SK-N-SH (cell line): Measurements from ENCODE around the gene NTM. TPM values are rescaled to one million over a fixed set of nuclear protein-coding genes. Genes with fewer than 3 reads are reported as not detected.

ENCODE experiments used
- CTCF ChIA-PET: fragments of 300-600, 350-600 bp; formaldehyde crosslinking; extraction: SDS; loops from one replicate; lab custom pipeline; 2021; lab: Yijun Ruan, JAX
- POLR2A ChIA-PET: fragments of 350-600 bp; sonication (Branson Sonifier 250); formaldehyde crosslinking; extraction: SDS; loops from one replicate; lab custom pipeline; 2020; ENCODE audit warnings: antibody characterized with exemption, inconsistent platforms; lab: Yijun Ruan, JAX
- DNase-seq: peaks from one replicate; pipeline ENCODE4 v3.0.0; 2012
- H2AFZ ChIP-seq: fragments of 200-600 bp; sonication (generic); 2 replicates; pipeline ENCODE4 v1.8.1; 2016; ENCODE audit warnings: antibody characterized with exemption, mild to moderate bottlenecking, low read depth
- H3F3A ChIP-seq: fragments of 200-600 bp; sonication (generic); replicated peaks from 2 replicates; pipeline ENCODE3; 2016; ENCODE audit warnings: antibody characterized with exemption, mild to moderate bottlenecking; ENCODE audit not compliant: insufficient read depth
- H3K27ac ChIP-seq, 2 experiments: fragments of 200-500 bp in 1 of 2; fragments of 200-600 bp in 1 of 2; sonication (Bioruptor generic) in 1 of 2; sonication (generic), shearing (Covaris generic) in 1 of 2; 2 replicates each; pipeline versions ENCODE4 v1.5.1 to v1.6.1; 2014 to 2016; ENCODE audit warnings: low read depth in 2 of 2, inconsistent platforms in 1 of 2, low read length in 1 of 2, mild to moderate bottlenecking in 1 of 2, mixed read lengths in 1 of 2
- H3K27me3 ChIP-seq: fragments of 200-600 bp; sonication (generic), shearing (Covaris generic); 2 replicates; pipeline ENCODE4 v1.6.1; 2016; ENCODE audit warnings: mixed run types; ENCODE audit not compliant: insufficient read depth
- H3K36me3 ChIP-seq, 2 experiments: fragments of 200-500 bp in 1 of 2; fragments of 200-600 bp in 1 of 2; sonication (Bioruptor generic) in 1 of 2; sonication (generic) in 1 of 2; replicated peaks in 1 of 2; 2 replicates each; pipeline versions ENCODE3 to v1.5.1; 2014 to 2016; ENCODE audit warnings: low read length in 1 of 2, mild to moderate bottlenecking in 1 of 2; ENCODE audit not compliant: insufficient read depth in 2 of 2, control insufficient read depth in 1 of 2
- H3K4me1 ChIP-seq, 2 experiments: fragments of 200-500 bp in 1 of 2; fragments of 200-600 bp in 1 of 2; sonication (Bioruptor generic) in 1 of 2; sonication (generic), shearing (Covaris generic) in 1 of 2; 2 replicates each; pipeline versions ENCODE4 v1.5.1 to v1.6.1; 2014 to 2016; ENCODE audit warnings: low read depth in 1 of 2, low read length in 1 of 2, mixed run types in 1 of 2; ENCODE audit not compliant: insufficient read depth in 2 of 2, control insufficient read depth in 1 of 2
- H3K4me2 ChIP-seq: fragments of 200-600 bp; sonication (generic), shearing (Covaris generic); 2 replicates; pipeline ENCODE4 v1.6.1; 2017; ENCODE audit warnings: mixed run types
- H3K4me3 ChIP-seq, 2 experiments: fragments of 200-500 bp in 1 of 2; fragments of 200-600 bp in 1 of 2; sonication (Bioruptor generic) in 1 of 2; sonication (generic), shearing (Covaris generic) in 1 of 2; 2 replicates each; pipeline versions ENCODE4 v1.5.1 to v1.8.1; 2014 to 2016; ENCODE audit warnings: low read depth in 2 of 2, inconsistent platforms in 1 of 2, low read length in 1 of 2, mild to moderate bottlenecking in 1 of 2, mixed read lengths in 1 of 2, moderate library complexity in 1 of 2
- H3K79me2 ChIP-seq: fragments of 200-600 bp; sonication (generic); 2 replicates; pipeline ENCODE4 v1.8.1; 2017; ENCODE audit warnings: mild to moderate bottlenecking; ENCODE audit not compliant: insufficient read depth
- H3K9ac ChIP-seq: fragments of 200-600 bp; sonication (generic); 2 replicates; pipeline ENCODE4 v1.6.1; 2017; ENCODE audit warnings: mixed run types
- H3K9me2 ChIP-seq: fragments of 200-600 bp; sonication (generic); 2 replicates; pipeline ENCODE4 v1.6.1; 2017; ENCODE audit warnings: mixed run types
- H3K9me3 ChIP-seq: fragments of 200-600 bp; sonication (generic); 2 replicates; pipeline ENCODE4 v1.6.1; 2017; ENCODE audit warnings: mixed run types, mild to moderate bottlenecking, moderate library complexity
- H4K20me1 ChIP-seq: fragments of 200-600 bp; sonication (generic); 2 replicates; pipeline ENCODE4 v1.6.1; 2017; ENCODE audit warnings: mild to moderate bottlenecking, mixed run types; ENCODE audit not compliant: insufficient read depth
- CHD2 ChIP-seq: fragments of 150-350 bp; IDR thresholded peaks from 2 replicates; pipeline ENCODE4 v1.6.1; 2018; ENCODE audit warnings: low read length; ENCODE audit not compliant: partially characterized antibody
- ELF1 ChIP-seq: IDR thresholded peaks from 2 replicates; pipeline ENCODE4 v1.4.0; 2012
- EP300 ChIP-seq, 2 experiments: IDR thresholded peaks; 2 replicates each; pipeline versions ENCODE4 v1.4.0 to v1.6.1; 2012; ENCODE audit warnings: borderline replicate concordance in 1 of 2, low read depth in 1 of 2, low read length in 1 of 2
- FOSL2 ChIP-seq: IDR thresholded peaks from 2 replicates; pipeline ENCODE4 v1.4.0; 2012; ENCODE audit warnings: low read depth, mild to moderate bottlenecking, moderate library complexity, borderline replicate concordance
- FOXJ3 ChIP-seq: sonication (generic); formaldehyde crosslinking; IDR thresholded peaks from 2 replicates; pipeline ENCODE4 v1.5.1; 2020; ENCODE audit warnings: mild to moderate bottlenecking, missing genetic modification reagents
- GABPA ChIP-seq: IDR thresholded peaks from 2 replicates; pipeline ENCODE4 v1.4.0; 2012; ENCODE audit warnings: low read depth, mild to moderate bottlenecking
- GATA2 ChIP-seq: sonication (generic); formaldehyde crosslinking; IDR thresholded peaks from 2 replicates; pipeline ENCODE4 v1.5.0; 2020; ENCODE audit warnings: mild to moderate bottlenecking, missing genetic modification reagents
- NRF1 ChIP-seq: IDR thresholded peaks from 2 replicates; pipeline ENCODE4 v1.6.1; 2012; ENCODE audit warnings: low read depth, mild to moderate bottlenecking, low read length
- POLR2AphosphoS5 ChIP-seq: IDR thresholded peaks from 2 replicates; pipeline ENCODE4 v1.6.1; 2012; ENCODE audit warnings: low read depth, low read length
- RAD21 ChIP-seq: IDR thresholded peaks from 2 replicates; pipeline ENCODE4 v1.6.1; 2012; ENCODE audit warnings: mild to moderate bottlenecking, low read length
- SMC3 ChIP-seq: IDR thresholded peaks from 2 replicates; pipeline ENCODE4 v1.6.1; 2012; ENCODE audit warnings: low read depth, low read length, improper control_type of control experiment
- TCF12 ChIP-seq: IDR thresholded peaks from 2 replicates; pipeline ENCODE4 v1.4.0; 2012
- YY1 ChIP-seq: IDR thresholded peaks from 2 replicates; pipeline ENCODE4 v1.4.0; 2012; ENCODE audit warnings: low read depth, mild to moderate bottlenecking
- WGBS: methylation state at CpG from one replicate; pipeline ENCODE4 v1.1.6; 2017; ENCODE audit warnings: low lambda C conversion rate; 5-methylcytosine and 5-hydroxymethylcytosine counted together
- polyA plus RNA-seq, 3 experiments: library from polyadenylated mRNA; depleted of rRNA; stranded (reverse); fragments of >200 nt; gene quantifications; 2 replicates each; pipeline ENCODE4 v1.2.3, GENCODE V29; 2012
- TF ChIP-seq, protein P1 (sequence below): fragments of 200-600 bp; sonication (generic); IDR thresholded peaks from 2 replicates; pipeline ENCODE4 v1.6.1; 2017; ENCODE audit warnings: antibody characterized with exemption, mild to moderate bottlenecking, moderate library complexity
- TF ChIP-seq, protein P2 (sequence below): IDR thresholded peaks from 2 replicates; pipeline ENCODE4 v1.4.0; 2012; ENCODE audit warnings: low read depth, borderline replicate concordance

The NTM gene
- polyA plus RNA-seq, 1 of the 3 experiments (the other 2 are of a cell fraction) = 20.0 TPM

GRCh38 chr11:132042296-132042695, 671.9 kb downstream of the NTM start:
- ChIA-PET CTCF (interaction anchor here (0.8 to 3.8 kb wide), 7 partner anchors 9 to 294 kb away, joined by 3 to 18 read pairs (median 3); no protein-coding TSS in a partner anchor), POLR2A (no interaction called here)
- TF ChIP-seq NRF1 (no peak), TCF12 (no peak)
- TF ChIP-seq, protein P1, sequence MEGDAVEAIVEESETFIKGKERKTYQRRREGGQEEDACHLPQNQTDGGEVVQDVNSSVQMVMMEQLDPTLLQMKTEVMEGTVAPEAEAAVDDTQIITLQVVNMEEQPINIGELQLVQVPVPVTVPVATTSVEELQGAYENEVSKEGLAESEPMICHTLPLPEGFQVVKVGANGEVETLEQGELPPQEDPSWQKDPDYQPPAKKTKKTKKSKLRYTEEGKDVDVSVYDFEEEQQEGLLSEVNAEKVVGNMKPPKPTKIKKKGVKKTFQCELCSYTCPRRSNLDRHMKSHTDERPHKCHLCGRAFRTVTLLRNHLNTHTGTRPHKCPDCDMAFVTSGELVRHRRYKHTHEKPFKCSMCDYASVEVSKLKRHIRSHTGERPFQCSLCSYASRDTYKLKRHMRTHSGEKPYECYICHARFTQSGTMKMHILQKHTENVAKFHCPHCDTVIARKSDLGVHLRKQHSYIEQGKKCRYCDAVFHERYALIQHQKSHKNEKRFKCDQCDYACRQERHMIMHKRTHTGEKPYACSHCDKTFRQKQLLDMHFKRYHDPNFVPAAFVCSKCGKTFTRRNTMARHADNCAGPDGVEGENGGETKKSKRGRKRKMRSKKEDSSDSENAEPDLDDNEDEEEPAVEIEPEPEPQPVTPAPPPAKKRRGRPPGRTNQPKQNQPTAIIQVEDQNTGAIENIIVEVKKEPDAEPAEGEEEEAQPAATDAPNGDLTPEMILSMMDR = no peak
- no peaks in the 10 kb centered on the region for H3K36me3 ChIP-seq
- H3K4me3 ChIP-seq = no peak overlapping the region
- WGBS = 71% methylated on average over 1 of the region's 2 CpGs
- H3K79me2 ChIP-seq = no peaks in the 10 kb centered on the region; the same call in 1 of the 2 replicates
- H3F3A ChIP-seq = no peaks in the 10 kb centered on the region
- H3K9ac ChIP-seq = no peak overlapping the region
- H3K27ac ChIP-seq = no peak overlapping the region
- no peaks in the 10 kb centered on the region for H3K9me2 ChIP-seq
- no peak overlapping the region for H3K4me2 ChIP-seq
- H3K4me1 ChIP-seq = peaks cover 0 to 5% of the 10 kb centered on the region in 2 experiments; a peak in 1 of 4 replicates
- no peaks in the 10 kb centered on the region for H4K20me1 ChIP-seq
- H3K27me3 ChIP-seq = no peaks in the 10 kb centered on the region
- H3K9me3 ChIP-seq = no peaks in the 10 kb centered on the region
- no peak for DNase-seq
- no peak overlapping the region for H2AFZ ChIP-seq

- Histone ChIP-seq H3K27me3 (no peaks in the 10 kb centered on the region), H3K79me2 (no peaks in the 10 kb centered on the region; the same call in 1 of the 2 replicates), H3K9ac (no peak overlapping the region)
- POLR2A ChIA-PET = no interaction called here
- TF ChIP-seq, protein P2, sequence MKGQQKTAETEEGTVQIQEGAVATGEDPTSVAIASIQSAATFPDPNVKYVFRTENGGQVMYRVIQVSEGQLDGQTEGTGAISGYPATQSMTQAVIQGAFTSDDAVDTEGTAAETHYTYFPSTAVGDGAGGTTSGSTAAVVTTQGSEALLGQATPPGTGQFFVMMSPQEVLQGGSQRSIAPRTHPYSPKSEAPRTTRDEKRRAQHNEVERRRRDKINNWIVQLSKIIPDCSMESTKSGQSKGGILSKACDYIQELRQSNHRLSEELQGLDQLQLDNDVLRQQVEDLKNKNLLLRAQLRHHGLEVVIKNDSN = no peak
- no peak for TF ChIP-seq ELF1
- no peak for TF ChIP-seq CHD2
- no peak for TF ChIP-seq GATA2 (CRISPR knock-in tag)
- TF ChIP-seq SMC3 = no peak
- no peak for TF ChIP-seq EP300 (IDR thresholded peaks at IDR 0.05; ENCODE audit: borderline replicate concordance in 1 of 2, low read depth in 1 of 2, low read length in 1 of 2)
- TF ChIP-seq YY1 = no peak
- no peak for TF ChIP-seq POLR2AphosphoS5
- no peak for TF ChIP-seq FOXJ3 (CRISPR knock-in tag)
- no peak for TF ChIP-seq RAD21
- no peak for TF ChIP-seq FOSL2
- TF ChIP-seq GABPA = no peak
- TF ChIP-seq, all 33 proteins: peak for 0
- no peak for DNase-seq
- no peak overlapping the region for H3K4me2 ChIP-seq
- no peaks in the 10 kb centered on the region for H3K9me2 ChIP-seq
- no peaks in the 10 kb centered on the region for H3K9me3 ChIP-seq
- no peak overlapping the region for H3K4me3 ChIP-seq
- WGBS = 73% methylated on average over 1 of the region's 1 CpG
- CTCF ChIA-PET = interaction anchor here (3.8 kb wide), 1 partner anchor 14 kb away, joined by 18 read pairs; no protein-coding TSS in a partner anchor
- no peaks in the 10 kb centered on the region for H3K36me3 ChIP-seq
- H3K27ac ChIP-seq = no peak overlapping the region
- H2AFZ ChIP-seq = no peak overlapping the region
- peaks cover 0 to 15% of the 10 kb centered on the region in 2 experiments; a peak in 1 of 4 replicates for H3K4me1 ChIP-seq
- H4K20me1 ChIP-seq = no peaks in the 10 kb centered on the region
- H3F3A ChIP-seq = no peaks in the 10 kb centered on the region
Measured at GRCh38 chr11:132043714-132044113, 673.3 kb downstream of the NTM start.
